Iris pigment epithelial cell (primary cell): ENCODE results near the gene CCNB1.
"Not testable (repeated sequence)": the region's sequence is repeated elsewhere in the genome, so short reads cannot be mapped to it uniquely, and the experiment has no call there.

ENCODE experiments used
- DNase-seq: peaks from one replicate; pipeline ENCODE4 v3.0.0-alpha.2; 2011; ENCODE audit warnings: low read depth

The CCNB1 gene

GRCh38 chr5:69166686-69167492 is at the start of gene CCNB1:
CCNB1 (plus strand) TSS chr5:69167150; CDS start chr5:69167263, 113 bp downstream.
- peak; percentile 98 for DNase-seq

GRCh38 chr5:69129413-69129812 is 37.5 kb upstream of the CCNB1 start:
- DNase-seq = peak; percentile 89

GRCh38 chr5:69130241-69130640 is 36.7 kb upstream of the CCNB1 start:
- no peak for DNase-seq

GRCh38 chr5:69131304-69131703 is 35.6 kb upstream of the CCNB1 start:
- no peak for DNase-seq

- no peak for DNase-seq
These were observed 32.8 kb upstream of the CCNB1 start for GRCh38 chr5:69134126-69134525.

- peak; percentile 56 for DNase-seq
These were observed 30.7 kb upstream of the CCNB1 start for GRCh38 chr5:69136293-69136692.

- not testable (repeated sequence) for DNase-seq
These were observed 29.7 kb upstream of the CCNB1 start for GRCh38 chr5:69137208-69137607.

- DNase-seq = no peak
These were observed 29.1 kb upstream of the CCNB1 start for GRCh38 chr5:69137807-69138206.

GRCh38 chr5:69138766-69139165 is 28.2 kb upstream of the CCNB1 start:
- no peak for DNase-seq

- not testable (repeated sequence) for DNase-seq
These were observed 26.7 kb upstream of the CCNB1 start for GRCh38 chr5:69140239-69140638.

GRCh38 chr5:69140827-69141226 is 26.1 kb upstream of the CCNB1 start:
- DNase-seq = no peak

GRCh38 chr5:69148576-69148975 is 18.4 kb upstream of the CCNB1 start:
- DNase-seq = not testable (repeated sequence)

GRCh38 chr5:69148981-69149675 is 17.8 kb upstream of the CCNB1 start:
- DNase-seq = no peak

- no peak for DNase-seq
These were observed 17.3 kb upstream of the CCNB1 start for GRCh38 chr5:69149676-69150010.

GRCh38 chr5:69152731-69153130 is 14.2 kb upstream of the CCNB1 start:
- DNase-seq = no peak

GRCh38 chr5:69156456-69156855 is 10.5 kb upstream of the CCNB1 start:
- DNase-seq = no peak

- no peak for DNase-seq
These were observed 8.9 kb upstream of the CCNB1 start for GRCh38 chr5:69158039-69158438.

GRCh38 chr5:69160651-69161050 is 6.3 kb upstream of the CCNB1 start:
- DNase-seq = no peak

- peak; percentile 24 for DNase-seq
These were observed 524 bp downstream of the CCNB1 start for GRCh38 chr5:69167493-69167855.

GRCh38 chr5:69167929-69168328 is 979 bp downstream of the CCNB1 start:
- DNase-seq = no peak

GRCh38 chr5:69170495-69170894 is 3.5 kb downstream of the CCNB1 start:
- DNase-seq = no peak

GRCh38 chr5:69170969-69171368 is 4.0 kb downstream of the CCNB1 start:
- no peak for DNase-seq

GRCh38 chr5:69181659-69182293 is 14.8 kb downstream of the CCNB1 start:
- not testable (repeated sequence) for DNase-seq
